ENCODE results near the gene RBM44. TPM values are rescaled to one million over a fixed set of nuclear protein-coding genes. Genes with fewer than 3 reads are reported as not detected.
"Not testable (repeated sequence)": the region's sequence is repeated elsewhere in the genome, so short reads cannot be mapped to it uniquely, and the experiment has no call there.

RBM44 gene
- total and polyA plus RNA-seq, 2 donors = 0.82 to 0.85 TPM

DNA sequence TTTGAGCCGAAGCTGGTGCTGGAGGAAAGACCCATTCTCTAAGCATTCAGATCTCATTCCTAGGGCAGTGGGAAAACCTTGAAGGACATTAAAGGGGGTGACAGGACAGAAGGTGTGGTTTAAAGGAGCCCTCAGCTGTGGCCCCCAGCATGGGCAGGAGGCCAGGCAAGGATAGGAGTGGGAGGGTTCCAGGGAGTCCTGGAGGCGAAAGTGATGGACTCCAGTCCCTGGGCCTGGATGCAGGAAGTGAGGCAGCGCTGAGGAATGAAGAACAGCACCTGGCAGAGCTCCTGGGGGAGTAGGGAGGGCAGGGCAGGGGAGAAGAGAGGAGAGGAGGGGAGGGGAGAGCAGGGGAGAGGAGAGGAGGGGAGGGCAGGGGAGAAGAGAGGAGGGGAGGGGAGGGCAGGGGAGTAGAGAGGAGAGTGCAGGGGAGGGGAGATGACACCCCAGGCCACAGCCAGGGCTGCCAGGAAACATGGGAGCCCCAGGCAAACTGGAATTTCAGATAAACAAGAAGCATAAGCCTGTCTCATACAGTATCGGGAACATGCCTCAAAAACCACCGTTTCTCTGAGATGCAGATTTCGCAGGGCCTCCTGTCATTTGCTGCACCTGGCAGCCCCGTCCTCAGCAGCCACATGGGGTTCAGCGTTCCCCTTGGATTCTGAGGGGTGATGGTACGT lies 66.5 kb downstream of the RBM44 start:
- Histone ChIP-seq H3K27me3 (ENCODE audit: control insufficient read depth in 2 of 2, insufficient read depth in 1 of 2, low read length in 1 of 2) (peaks cover 15 to 41% of the 10 kb centered on the region in 2 donors), H3K9me3 (ENCODE audit: control insufficient read depth in 2 of 2, insufficient read depth in 1 of 2, low read length in 1 of 2) (peaks cover 0 to 3% of the 10 kb centered on the region in 2 donors), H3K4me3 (ENCODE audit: low read length in 2 of 2) (no peak overlapping the region), H3K4me1 (ENCODE audit: control insufficient read depth in 2 of 2, insufficient read depth in 2 of 2, low read length in 2 of 2) (peaks cover 0 to 2% of the 10 kb centered on the region in 2 donors), H3K36me3 (ENCODE audit: control insufficient read depth in 2 of 2, insufficient read depth in 2 of 2, low read length in 1 of 2) (no peaks in the 10 kb centered on the region), H3K27ac (ENCODE audit: low read depth in 1 of 2, low read length in 1 of 2) (no peak overlapping the region)
- DNase-seq (ENCODE audit: low read depth in 6 of 9, low spot score in 9 of 9) = no peak
- WGBS = 89% methylated on average over 9 of the region's 9 CpGs

DNA sequence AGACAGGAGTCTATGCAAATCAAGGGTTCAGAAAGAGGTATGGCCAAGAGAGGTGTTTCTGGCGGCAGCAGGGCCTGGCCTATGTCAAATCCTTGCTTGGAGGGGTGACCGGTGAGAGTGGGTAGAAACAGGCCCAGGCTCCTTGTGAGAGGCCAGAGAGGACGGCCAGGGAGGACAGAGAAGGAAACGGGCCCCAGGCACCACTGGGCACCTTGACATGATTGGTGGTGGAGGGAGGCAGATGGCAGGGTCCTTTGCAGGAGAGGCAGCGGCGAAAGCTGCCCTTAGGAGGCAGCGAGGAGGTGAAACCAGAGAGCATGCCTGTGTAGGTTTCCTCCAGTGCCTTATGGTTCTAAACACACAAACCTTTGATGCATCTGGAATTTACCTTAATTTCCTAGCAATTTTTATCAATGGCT lies 67.1 kb downstream of the RBM44 start:
- no peak for DNase-seq (ENCODE audit: low read depth in 6 of 9, low spot score in 9 of 9)
- peaks cover 0 to 3% of the 10 kb centered on the region in 2 donors for H3K9me3 ChIP-seq (ENCODE audit: control insufficient read depth in 2 of 2, insufficient read depth in 1 of 2, low read length in 1 of 2)
- H3K27me3 ChIP-seq (ENCODE audit: control insufficient read depth in 2 of 2, insufficient read depth in 1 of 2, low read length in 1 of 2) = peaks cover 10 to 38% of the 10 kb centered on the region in 2 donors
- no peaks in the 10 kb centered on the region for H3K36me3 ChIP-seq (ENCODE audit: control insufficient read depth in 2 of 2, insufficient read depth in 2 of 2, low read length in 1 of 2)
- no peak overlapping the region for H3K4me3 ChIP-seq (ENCODE audit: low read length in 2 of 2)
- H3K4me1 ChIP-seq (ENCODE audit: control insufficient read depth in 2 of 2, insufficient read depth in 2 of 2, low read length in 2 of 2) = peaks cover 0 to 2% of the 10 kb centered on the region in 2 donors
- WGBS = 97% methylated on average over 7 of the region's 7 CpGs
- no peak overlapping the region for H3K27ac ChIP-seq (ENCODE audit: low read depth in 1 of 2, low read length in 1 of 2)

DNA sequence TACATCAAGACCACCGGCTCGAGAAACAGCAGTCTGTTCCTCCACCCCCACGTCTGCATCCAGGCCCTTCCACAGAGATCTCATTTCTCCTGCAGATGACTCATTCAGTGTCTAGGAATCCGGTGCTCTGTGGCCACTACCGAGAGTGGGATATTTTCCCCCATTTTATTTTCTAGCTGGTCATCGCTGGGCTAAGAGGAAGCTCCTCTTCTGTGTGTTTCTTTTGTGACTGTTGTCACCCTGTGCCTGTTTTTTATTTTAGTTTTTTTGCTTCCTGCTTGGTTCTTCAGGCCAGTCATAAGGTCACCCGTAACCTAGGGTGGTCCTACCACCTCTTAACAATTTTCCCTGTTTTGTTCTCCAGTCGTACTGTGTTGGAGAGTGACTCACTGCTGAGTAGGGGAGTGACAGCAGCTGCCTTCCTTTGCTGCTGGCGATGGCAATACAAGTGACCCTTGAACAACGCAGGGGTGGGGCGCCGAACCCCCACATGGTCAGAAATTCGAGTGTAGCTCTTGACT lies 67.6 kb downstream of the RBM44 start:
- H3K9me3 ChIP-seq (ENCODE audit: control insufficient read depth in 2 of 2, insufficient read depth in 1 of 2, low read length in 1 of 2) = peaks cover 0 to 3% of the 10 kb centered on the region in 2 donors
- no peak for DNase-seq (ENCODE audit: low read depth in 6 of 9, low spot score in 9 of 9)
- H3K36me3 ChIP-seq (ENCODE audit: control insufficient read depth in 2 of 2, insufficient read depth in 2 of 2, low read length in 1 of 2) = no peaks in the 10 kb centered on the region
- H3K27ac ChIP-seq (ENCODE audit: low read depth in 1 of 2, low read length in 1 of 2) = no peak overlapping the region
- WGBS = 93% methylated on average over 13 of the region's 13 CpGs
- H3K4me3 ChIP-seq (ENCODE audit: low read length in 2 of 2) = no peak overlapping the region
- peaks cover 5 to 34% of the 10 kb centered on the region in 2 donors for H3K27me3 ChIP-seq (ENCODE audit: control insufficient read depth in 2 of 2, insufficient read depth in 1 of 2, low read length in 1 of 2)
- peaks cover 2% of the 10 kb centered on the region in 2 donors for H3K4me1 ChIP-seq (ENCODE audit: control insufficient read depth in 2 of 2, insufficient read depth in 2 of 2, low read length in 2 of 2)

DNA sequence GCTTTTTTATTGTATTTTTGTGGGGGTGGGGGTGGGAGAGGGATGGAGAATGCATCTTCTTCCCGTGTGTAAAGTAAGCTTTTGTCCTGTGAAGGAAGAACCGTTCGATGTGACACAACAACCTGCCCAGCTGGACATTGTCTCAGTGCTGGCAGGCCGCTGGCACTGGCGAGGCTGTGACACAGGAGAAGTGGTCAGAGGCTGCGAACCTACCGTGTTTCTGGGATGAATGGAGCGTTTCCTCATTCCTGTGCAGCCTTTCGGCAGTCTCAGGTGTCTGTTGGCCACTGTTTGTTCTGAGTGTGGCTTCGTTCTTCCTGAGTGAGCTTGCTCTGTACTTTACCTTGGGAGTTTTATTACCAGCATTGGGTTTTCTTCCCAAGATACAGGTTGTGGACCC lies 68.9 kb downstream of the RBM44 start:
- no peak for DNase-seq (ENCODE audit: low read depth in 6 of 9, low spot score in 9 of 9)
- Histone ChIP-seq H3K36me3 (ENCODE audit: control insufficient read depth in 2 of 2, insufficient read depth in 2 of 2, low read length in 1 of 2) (no peaks in the 10 kb centered on the region), H3K27me3 (ENCODE audit: control insufficient read depth in 2 of 2, insufficient read depth in 1 of 2, low read length in 1 of 2) (peaks cover 0 to 24% of the 10 kb centered on the region in 2 donors), H3K4me1 (ENCODE audit: control insufficient read depth in 2 of 2, insufficient read depth in 2 of 2, low read length in 2 of 2) (peaks cover 2 to 6% of the 10 kb centered on the region in 2 donors), H3K27ac (ENCODE audit: low read depth in 1 of 2, low read length in 1 of 2) (no peak overlapping the region), H3K9me3 (ENCODE audit: control insufficient read depth in 2 of 2, insufficient read depth in 1 of 2, low read length in 1 of 2) (peaks cover 0 to 2% of the 10 kb centered on the region in 2 donors), H3K4me3 (ENCODE audit: low read length in 2 of 2) (no peak overlapping the region)
- 95% methylated on average over 10 of the region's 10 CpGs for WGBS

DNA sequence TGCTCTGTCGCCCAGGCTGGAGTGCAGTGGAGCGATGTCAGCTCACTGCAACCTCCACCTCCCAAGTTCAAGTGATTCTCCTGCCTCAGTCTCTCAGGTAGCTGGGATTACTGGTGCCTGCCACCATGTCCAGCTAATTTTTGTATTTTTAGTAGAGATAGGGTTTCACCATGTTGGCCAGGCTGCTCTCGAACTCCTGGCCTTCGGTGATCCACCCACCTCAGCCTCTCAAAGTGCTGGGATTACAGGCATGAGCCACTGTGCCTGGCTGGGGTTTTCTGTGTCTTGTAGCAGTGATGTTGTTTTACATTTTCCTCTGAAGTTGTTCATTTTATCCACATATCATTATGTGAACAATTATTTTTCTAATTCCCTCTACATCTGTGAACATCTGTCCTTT lies 69.5 kb downstream of the RBM44 start:
- H3K36me3 ChIP-seq (ENCODE audit: control insufficient read depth in 2 of 2, insufficient read depth in 2 of 2, low read length in 1 of 2); DNase-seq (ENCODE audit: low read depth in 6 of 9, low spot score in 9 of 9); H3K9me3 ChIP-seq (ENCODE audit: control insufficient read depth in 2 of 2, insufficient read depth in 1 of 2, low read length in 1 of 2); H3K4me3 ChIP-seq (ENCODE audit: low read length in 2 of 2); H3K27ac ChIP-seq (ENCODE audit: low read depth in 1 of 2, low read length in 1 of 2); H3K4me1 ChIP-seq (ENCODE audit: control insufficient read depth in 2 of 2, insufficient read depth in 2 of 2, low read length in 2 of 2): not testable (repeated sequence)
- peaks cover 0 to 18% of the 10 kb centered on the region in 2 donors for H3K27me3 ChIP-seq (ENCODE audit: control insufficient read depth in 2 of 2, insufficient read depth in 1 of 2, low read length in 1 of 2)
- WGBS = 96% methylated on average over 4 of the region's 4 CpGs

DNA sequence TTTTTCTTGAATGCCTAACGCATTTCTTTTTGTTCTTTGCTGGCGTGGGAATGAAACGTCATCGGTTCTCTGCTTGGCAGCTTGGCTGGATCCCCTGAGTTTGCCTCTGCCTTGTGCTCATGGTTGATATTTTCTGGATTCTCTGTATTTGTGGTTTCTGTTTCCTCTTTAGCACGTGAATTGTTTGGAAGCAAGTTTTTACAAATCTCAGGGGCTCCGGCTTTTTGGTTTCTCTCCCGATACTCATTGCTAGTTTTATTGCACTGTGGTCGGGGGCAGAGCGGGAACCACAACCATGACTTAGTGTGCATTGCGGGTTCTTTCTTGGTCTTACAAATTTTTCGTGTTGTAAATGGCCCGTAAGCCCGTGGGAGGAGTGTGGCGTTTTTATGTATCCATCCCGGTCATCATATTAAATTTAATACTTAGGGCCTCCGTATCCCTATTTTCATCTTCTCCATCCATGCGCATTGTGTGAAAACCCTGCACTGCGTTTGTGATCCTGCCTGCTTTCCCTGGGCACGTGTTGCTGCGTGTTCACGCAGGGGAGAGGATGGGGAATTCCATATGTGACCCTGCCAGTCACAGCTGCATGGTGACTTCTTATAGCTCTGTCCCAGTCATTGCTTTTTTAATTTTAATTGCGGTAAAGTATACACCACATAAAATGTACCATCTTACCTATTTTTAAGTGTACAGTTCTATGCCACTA lies 70.2 kb downstream of the RBM44 start:
- Histone ChIP-seq H3K9me3 (ENCODE audit: control insufficient read depth in 2 of 2, insufficient read depth in 1 of 2, low read length in 1 of 2) (no peaks in the 10 kb centered on the region), H3K36me3 (ENCODE audit: control insufficient read depth in 2 of 2, insufficient read depth in 2 of 2, low read length in 1 of 2) (no peaks in the 10 kb centered on the region), H3K27ac (ENCODE audit: low read depth in 1 of 2, low read length in 1 of 2) (no peak overlapping the region), H3K4me1 (ENCODE audit: control insufficient read depth in 2 of 2, insufficient read depth in 2 of 2, low read length in 2 of 2) (peaks cover 2 to 15% of the 10 kb centered on the region in 2 donors), H3K4me3 (ENCODE audit: low read length in 2 of 2) (no peak overlapping the region), H3K27me3 (ENCODE audit: control insufficient read depth in 2 of 2, insufficient read depth in 1 of 2, low read length in 1 of 2) (peaks cover 0 to 17% of the 10 kb centered on the region in 2 donors)
- no peak for DNase-seq (ENCODE audit: low read depth in 6 of 9, low spot score in 9 of 9)
- 35% methylated on average over 22 of the region's 22 CpGs for WGBS

DNA sequence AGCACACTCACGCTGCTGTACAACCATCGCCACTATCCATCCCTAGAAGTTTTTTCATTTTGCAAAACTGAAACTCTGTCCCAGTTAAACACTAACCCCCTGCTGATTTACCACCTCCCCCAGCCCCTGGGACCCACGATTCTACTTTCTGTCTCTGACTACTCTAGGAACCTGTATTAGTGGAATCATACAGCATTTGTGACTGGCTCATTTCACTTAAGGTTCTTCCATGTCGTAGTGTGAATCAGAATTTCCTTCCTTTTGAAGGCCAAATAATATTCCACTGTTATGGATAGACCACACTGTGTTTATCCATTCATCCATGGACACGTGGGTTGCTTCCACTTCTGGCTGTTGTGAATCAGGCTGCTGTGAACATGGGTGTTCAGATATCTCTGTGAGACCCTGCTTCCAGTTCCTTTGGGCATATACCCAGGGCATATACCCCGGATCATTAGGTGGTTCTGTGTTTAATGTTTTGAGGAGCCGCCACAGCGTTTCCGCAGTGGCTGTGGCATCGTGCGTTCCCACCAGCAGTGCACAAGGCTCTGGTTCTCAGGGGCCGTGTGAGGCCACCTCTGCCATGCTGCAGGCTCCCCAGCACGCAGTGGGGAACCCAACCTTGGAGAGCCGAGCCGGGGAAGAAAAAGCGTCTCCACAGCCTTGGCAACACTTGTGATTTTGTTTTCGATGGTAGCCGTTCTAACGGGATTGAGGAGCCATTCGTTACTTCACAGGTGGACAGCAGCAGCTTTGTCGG lies 70.9 kb downstream of the RBM44 start:
- no peaks in the 10 kb centered on the region for H3K9me3 ChIP-seq (ENCODE audit: control insufficient read depth in 2 of 2, insufficient read depth in 1 of 2, low read length in 1 of 2)
- 97% methylated on average over 21 of the region's 21 CpGs for WGBS

DNA sequence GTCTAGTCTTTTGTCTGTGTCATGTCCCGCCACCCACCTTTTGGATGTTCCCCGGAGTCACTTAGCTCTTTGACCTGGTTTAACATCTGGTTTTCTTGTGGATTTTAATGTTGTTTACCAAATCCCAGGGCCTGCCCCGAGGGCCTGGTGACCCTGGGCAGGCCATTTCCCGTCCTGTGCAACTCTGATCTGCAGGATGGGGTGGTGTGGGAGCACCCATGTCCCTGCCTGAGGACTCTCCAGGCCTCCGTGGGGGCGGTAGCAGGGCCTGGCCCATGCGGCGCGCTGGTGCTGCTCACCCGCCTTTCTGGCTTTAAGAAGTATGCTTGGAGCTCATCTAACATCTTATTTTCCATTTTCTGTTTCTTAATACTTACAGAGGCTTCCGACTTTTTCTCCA lies 71.5 kb downstream of the RBM44 start:
- H3K4me1 ChIP-seq (ENCODE audit: control insufficient read depth in 2 of 2, insufficient read depth in 2 of 2, low read length in 2 of 2) = peaks cover 2 to 22% of the 10 kb centered on the region in 2 donors
- peaks cover 0 to 17% of the 10 kb centered on the region in 2 donors for H3K27me3 ChIP-seq (ENCODE audit: control insufficient read depth in 2 of 2, insufficient read depth in 1 of 2, low read length in 1 of 2)
- WGBS = 96% methylated on average over 11 of the region's 11 CpGs
- DNase-seq (ENCODE audit: low read depth in 6 of 9, low spot score in 9 of 9) = no peak
- no peak overlapping the region for H3K4me3 ChIP-seq (ENCODE audit: low read length in 2 of 2)
- no peaks in the 10 kb centered on the region for H3K9me3 ChIP-seq (ENCODE audit: control insufficient read depth in 2 of 2, insufficient read depth in 1 of 2, low read length in 1 of 2)
- H3K27ac ChIP-seq (ENCODE audit: low read depth in 1 of 2, low read length in 1 of 2) = no peak overlapping the region
- H3K36me3 ChIP-seq (ENCODE audit: control insufficient read depth in 2 of 2, insufficient read depth in 2 of 2, low read length in 1 of 2) = no peaks in the 10 kb centered on the region

More for the DNA sequence above, 70.9 kb downstream of the RBM44 start:
- Histone ChIP-seq H3K27ac (ENCODE audit: low read depth in 1 of 2, low read length in 1 of 2) (no peak overlapping the region), H3K36me3 (ENCODE audit: control insufficient read depth in 2 of 2, insufficient read depth in 2 of 2, low read length in 1 of 2) (no peaks in the 10 kb centered on the region), H3K4me3 (ENCODE audit: low read length in 2 of 2) (no peak overlapping the region), H3K27me3 (ENCODE audit: control insufficient read depth in 2 of 2, insufficient read depth in 1 of 2, low read length in 1 of 2) (peaks cover 0 to 17% of the 10 kb centered on the region in 2 donors), H3K4me1 (ENCODE audit: control insufficient read depth in 2 of 2, insufficient read depth in 2 of 2, low read length in 2 of 2) (peaks cover 2 to 22% of the 10 kb centered on the region in 2 donors)
- DNase-seq (ENCODE audit: low read depth in 6 of 9, low spot score in 9 of 9) = no peak
